C1 segment of cervical spinal cord (tissue), 14 donors: ENCODE data around the gene CERS3.
A peak's percentile ranks its signal among the peaks of the same experiment; 100 is the strongest.

ENCODE experiments used
- DNase-seq, 14 donors: peaks; one replicate each; lab custom pipeline; 2025; lab: John Stamatoyannopoulos, UW

The CERS3 gene

DNA sequence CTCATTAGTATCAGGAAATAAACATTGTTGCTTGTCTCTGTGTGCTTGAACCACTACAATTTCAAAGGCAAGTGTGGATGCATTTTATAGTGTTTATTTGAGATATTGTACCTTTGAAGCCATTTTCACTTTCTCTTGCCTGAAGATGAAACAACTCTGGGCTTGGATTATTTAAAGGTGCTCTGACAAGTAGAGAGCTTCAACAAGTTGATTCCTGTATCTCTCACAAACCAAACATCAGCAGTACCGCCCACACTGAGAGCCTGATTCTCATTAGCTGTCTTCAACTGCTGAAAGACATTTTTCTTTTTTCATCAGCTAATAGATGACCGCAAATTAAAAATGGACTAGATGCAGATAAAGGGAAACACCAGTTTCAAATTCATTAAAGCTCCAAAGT is 806 bp upstream of the CERS3 start:
- no peak for DNase-seq

GRCh38 chr15:100526027-100526481 is 2.7 kb downstream of the CERS3 start:
- peak in 10 of 14 donors; percentile 15 to 85 (median 34) for DNase-seq

GRCh38 chr15:100525436-100525835 is 3.3 kb downstream of the CERS3 start:
- no peak for DNase-seq

- DNase-seq: no peak
Measured at GRCh38 chr15:100524326-100524725, 4.4 kb downstream of the CERS3 start.

- DNase-seq: no peak
Measured at GRCh38 chr15:100521907-100522306, 6.8 kb downstream of the CERS3 start.

DNA sequence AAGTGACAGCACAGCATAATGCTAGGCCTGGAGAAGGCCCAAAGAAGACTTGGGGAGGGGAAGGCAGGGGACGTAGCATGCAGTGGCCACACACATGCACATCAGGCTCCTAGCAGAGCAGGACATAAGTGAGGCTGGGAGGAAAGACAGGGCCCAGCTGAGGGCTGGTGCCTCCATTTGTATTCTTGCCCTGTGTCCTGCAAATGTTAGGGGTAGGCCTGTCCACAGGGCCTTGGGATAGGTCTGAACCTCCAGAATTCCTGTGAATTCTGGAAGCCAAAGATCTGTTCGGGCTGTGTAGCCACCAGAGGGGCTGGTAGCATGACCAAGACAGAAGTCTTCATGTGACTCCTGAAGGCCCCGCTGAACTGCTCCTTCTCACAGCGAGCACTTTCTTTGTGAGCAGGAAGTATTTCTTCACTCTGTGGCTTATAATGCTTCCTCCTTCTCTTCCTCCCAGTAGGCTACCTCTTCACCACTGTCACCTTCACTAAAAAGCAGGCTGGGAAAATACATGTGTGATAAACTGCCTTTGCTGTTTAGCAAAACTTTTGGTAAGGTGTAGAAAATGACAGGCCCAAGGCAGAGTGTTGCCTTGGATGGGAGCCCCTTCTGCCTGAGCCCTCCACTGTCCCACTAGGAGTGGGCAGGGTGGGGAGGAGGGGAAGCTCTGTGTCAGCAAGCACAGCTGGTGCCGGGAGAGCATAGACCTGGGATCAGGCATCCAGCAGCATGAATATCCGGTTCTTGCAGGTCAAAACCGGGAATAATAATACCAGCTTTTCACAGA is 8.4 kb downstream of the CERS3 start:
- DNase-seq: peak in 1 of 14 donors; percentile 5

GRCh38 chr15:100517846-100518245 is 10.9 kb downstream of the CERS3 start:
- DNase-seq: no peak

GRCh38 chr15:100516643-100517512 is 11.9 kb downstream of the CERS3 start:
- no peak for DNase-seq

DNA sequence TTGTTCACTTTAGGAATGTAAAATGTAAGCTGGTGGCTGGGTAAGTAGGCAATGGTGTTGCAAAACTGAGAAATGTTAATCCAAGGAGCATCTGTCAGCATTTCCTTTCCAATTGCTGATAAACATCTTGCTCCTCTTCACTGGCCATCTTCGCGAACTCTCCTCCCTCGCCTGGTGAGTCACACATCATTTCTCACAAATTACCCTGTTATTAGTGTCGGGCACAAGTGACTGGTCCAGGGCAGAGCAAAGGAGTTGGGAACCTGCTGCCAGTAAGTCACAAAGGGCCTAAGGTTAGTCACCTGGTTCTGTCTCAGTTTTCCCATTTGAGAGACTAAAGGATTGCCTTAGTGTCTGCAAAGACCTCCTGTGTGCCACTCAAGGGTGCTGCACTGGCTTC is 13.0 kb downstream of the CERS3 start:
- no peak for DNase-seq

DNA sequence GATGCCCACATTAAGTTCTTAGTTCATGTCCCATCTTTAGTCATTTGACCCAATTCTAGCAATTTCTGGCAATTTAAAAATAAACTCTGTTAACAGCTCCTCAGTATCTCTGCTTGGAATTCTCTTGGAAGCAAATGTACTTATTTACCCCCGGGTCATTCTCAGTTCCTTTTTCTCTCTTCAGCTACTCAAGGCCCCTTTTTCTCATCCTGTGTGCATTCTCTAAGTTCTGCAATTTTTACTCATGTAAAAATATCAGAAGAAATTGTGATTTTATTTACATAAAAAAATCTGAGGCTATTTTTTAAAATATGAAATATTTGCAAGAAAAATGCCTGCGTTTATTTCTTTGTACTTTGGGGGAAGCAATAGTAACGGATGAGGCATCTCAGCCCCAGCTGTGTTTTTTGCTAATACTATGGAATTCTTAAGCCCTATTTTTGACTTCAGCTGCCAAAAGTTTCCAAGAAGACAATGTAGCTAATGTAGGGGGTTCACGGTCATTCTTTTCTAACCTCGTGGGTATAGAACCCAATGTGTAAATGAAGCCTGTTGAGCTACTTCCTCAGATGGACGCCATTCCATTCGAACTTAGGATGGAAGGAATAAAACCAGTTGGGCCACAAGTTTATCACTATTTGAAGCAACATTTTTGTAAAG is 20.0 kb downstream of the CERS3 start:
- no peak for DNase-seq

GRCh38 chr15:100502651-100503050 is 26.1 kb downstream of the CERS3 start:
- DNase-seq: no peak

- no peak for DNase-seq
Measured at GRCh38 chr15:100501117-100501516, 27.6 kb downstream of the CERS3 start.

GRCh38 chr15:100500226-100500990 is 28.3 kb downstream of the CERS3 start:
- no peak for DNase-seq

DNA sequence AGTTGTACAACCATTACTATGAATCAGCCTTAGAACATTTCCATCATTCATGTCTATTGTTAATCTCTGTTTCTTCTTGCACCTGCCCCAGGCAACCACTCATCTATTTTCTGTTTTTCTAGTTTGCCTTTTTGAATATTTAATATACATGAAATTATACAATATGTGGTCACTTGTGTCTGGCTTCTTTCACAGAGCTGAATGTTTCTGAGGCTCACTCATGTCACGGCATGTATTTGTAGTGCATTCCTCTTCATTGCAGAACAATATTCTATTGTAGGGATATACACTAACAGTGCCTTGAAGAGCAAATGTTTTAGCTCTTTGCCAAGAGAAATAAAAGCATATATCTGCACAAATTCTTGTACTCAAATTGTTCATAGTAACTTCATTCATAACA is 32.9 kb downstream of the CERS3 start:
- DNase-seq: no peak

GRCh38 chr15:100493213-100493612 is 35.5 kb downstream of the CERS3 start:
- no peak for DNase-seq

DNA sequence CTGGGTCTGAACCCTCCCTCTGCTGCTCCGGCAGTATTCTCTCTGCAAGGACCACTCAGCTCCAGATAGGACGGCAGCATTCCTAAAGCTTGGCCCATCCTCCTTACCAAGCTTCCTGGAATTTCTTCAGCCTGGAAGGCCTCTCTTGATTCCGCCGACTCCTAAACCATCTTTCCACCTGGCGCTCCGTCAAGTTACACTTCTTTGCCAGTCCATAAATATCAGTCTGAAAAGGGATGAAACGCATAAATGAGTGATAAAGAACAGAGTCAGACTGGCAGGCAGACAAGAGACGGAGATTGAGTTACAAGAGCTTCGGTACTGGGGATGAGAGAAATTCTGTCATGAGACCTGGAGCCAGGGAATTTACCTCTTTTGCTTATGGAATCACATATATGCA is 44.3 kb downstream of the CERS3 start:
- no peak for DNase-seq

DNA sequence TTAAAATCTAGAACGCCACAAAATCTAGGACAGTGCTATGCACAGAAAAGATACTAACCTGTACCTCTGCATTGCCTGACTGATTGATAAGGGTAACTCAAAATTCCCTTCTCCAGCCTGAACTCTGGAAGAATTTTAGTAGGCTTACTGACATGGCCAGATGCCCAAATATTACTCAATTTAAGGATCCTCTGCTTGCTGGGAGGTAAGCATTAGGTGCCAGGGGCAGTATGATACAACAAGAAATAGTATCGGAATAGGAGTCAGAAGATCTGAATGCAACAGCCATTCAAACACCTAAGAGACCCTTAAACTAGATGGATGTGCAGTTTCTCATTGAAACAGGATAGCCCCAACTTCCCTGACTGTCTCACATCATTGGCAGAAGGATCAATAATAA is 45.4 kb downstream of the CERS3 start:
- no peak for DNase-seq

DNA sequence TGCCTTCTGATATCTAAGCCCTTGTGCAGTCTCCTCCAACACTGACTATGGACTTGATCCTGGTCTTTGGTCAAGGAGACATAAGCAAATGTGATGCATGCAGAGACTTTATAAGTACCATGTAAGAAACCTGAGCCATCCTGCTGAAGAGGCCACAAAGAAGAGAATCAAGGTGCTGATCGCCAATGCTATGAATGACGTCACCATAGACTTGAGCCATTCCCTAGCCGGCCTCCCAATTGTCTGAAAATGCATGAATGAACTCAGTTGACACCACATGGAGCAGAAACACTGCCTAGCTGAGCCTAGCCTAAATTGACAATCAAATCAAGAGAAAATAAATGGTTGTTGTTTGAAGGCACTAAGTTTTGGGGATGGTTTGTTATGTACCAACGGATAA is 51.9 kb downstream of the CERS3 start:
- DNase-seq: no peak

DNA sequence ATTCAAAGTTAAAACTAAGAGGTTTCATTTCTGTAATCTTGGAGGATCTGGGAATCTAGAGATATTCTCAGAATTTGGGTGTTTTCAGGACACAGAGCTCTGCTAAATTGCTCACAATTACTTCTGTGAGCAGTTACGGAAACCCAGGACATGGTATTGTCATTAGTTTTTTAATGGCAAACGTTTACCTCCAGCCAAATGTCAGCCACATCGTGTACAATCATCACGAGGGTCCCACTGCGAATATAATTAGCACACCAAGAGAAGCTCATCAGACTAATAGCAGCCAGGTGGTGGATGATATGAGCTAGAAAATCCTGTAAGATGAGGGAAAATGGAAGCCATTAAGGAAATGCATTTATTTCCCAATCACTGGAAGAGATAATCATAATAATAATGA is 56.0 kb downstream of the CERS3 start:
- DNase-seq: no peak

DNA sequence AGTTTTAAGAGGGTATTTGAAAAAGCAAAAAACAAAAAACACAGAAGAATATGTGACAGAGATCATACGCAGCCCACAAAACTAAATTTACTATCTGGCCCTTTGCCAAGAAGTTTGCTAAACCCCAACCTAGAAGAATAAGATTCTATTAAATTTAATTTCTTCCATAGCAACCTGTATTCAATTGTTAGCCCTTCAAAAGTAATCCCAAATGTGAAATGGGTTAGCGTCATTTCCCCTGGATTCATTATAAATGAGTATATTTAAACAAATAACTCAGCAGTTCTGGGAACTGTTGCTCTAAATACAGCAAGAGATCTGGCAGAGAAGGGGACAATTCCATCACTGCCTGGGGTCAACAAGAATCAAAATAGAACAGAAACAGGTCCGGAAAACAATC is 56.8 kb downstream of the CERS3 start:
- DNase-seq: no peak

GRCh38 chr15:100468285-100468684 is 60.5 kb downstream of the CERS3 start:
- DNase-seq: no peak
